ENCODE results near the gene ZNF283.

- TF ChIP-seq MYC (IDR thresholded peaks at IDR 0.05; ENCODE audit: low read depth, low read length) (no peak), CTCF (IDR thresholded peaks at IDR 0.05; ENCODE audit: low read depth, low read length) (no peak), POLR2A (IDR thresholded peaks at IDR 0.05; ENCODE audit: extremely low read depth, insufficient read length) (no peak)
These were observed 31.1 kb downstream of the ZNF283 start for GRCh38 chr19:43858174-43858573.
